Measurements from ENCODE around the gene CNKSR3.

The CNKSR3 gene

GRCh38 chr6:154535851-154536250 lies 25.4 kb upstream of the CNKSR3 start:
- no peak for DNase-seq
- H3K36me3 ChIP-seq, result no peaks in the 10 kb centered on the region
- intact Hi-C loops (cut with DNase I; ENCODE audit: low total_unique reads), result no loop called here
- H3K4me1 ChIP-seq, result peaks cover 0 to 13% (median 0%) of the 10 kb centered on the region in 4 donors
- no peaks in the 10 kb centered on the region for H3K27me3 ChIP-seq
- no peak overlapping the region for H3K4me3 ChIP-seq
- H3K9me3 ChIP-seq, result no peaks in the 10 kb centered on the region
- no peak for TF ChIP-seq CTCF (IDR thresholded peaks at IDR 0.05)
- no peak overlapping the region for H3K27ac ChIP-seq

GRCh38 chr6:154535147-154535546 lies 24.7 kb upstream of the CNKSR3 start:
- H3K4me3 ChIP-seq, result no peak overlapping the region
- H3K9me3 ChIP-seq, result no peaks in the 10 kb centered on the region
- intact Hi-C loops (cut with DNase I; ENCODE audit: low total_unique reads), result no loop called here
- DNase-seq, result no peak
- peaks cover 0 to 13% (median 0%) of the 10 kb centered on the region in 4 donors for H3K4me1 ChIP-seq
- H3K27ac ChIP-seq, result no peak overlapping the region
- no peaks in the 10 kb centered on the region for H3K36me3 ChIP-seq
- H3K27me3 ChIP-seq, result no peaks in the 10 kb centered on the region
- no peak for TF ChIP-seq CTCF (IDR thresholded peaks at IDR 0.05)

- H3K4me1 ChIP-seq, result peaks cover 0 to 13% (median 0%) of the 10 kb centered on the region in 4 donors
- TF ChIP-seq CTCF (IDR thresholded peaks at IDR 0.05), result no peak
- no peak overlapping the region for H3K27ac ChIP-seq
- intact Hi-C loops (cut with DNase I; ENCODE audit: low total_unique reads), result no loop called here
- no peaks in the 10 kb centered on the region for H3K9me3 ChIP-seq
- H3K36me3 ChIP-seq, result no peaks in the 10 kb centered on the region
- H3K4me3 ChIP-seq, result no peak overlapping the region
- DNase-seq, result no peak
- no peaks in the 10 kb centered on the region for H3K27me3 ChIP-seq
These were observed 24.0 kb upstream of the CNKSR3 start for GRCh38 chr6:154534531-154534930.

- Histone ChIP-seq H3K9me3 (no peaks in the 10 kb centered on the region), H3K27ac (no peak overlapping the region), H3K27me3 (no peaks in the 10 kb centered on the region), H3K4me1 (peaks cover 0 to 13% (median 0%) of the 10 kb centered on the region in 4 donors), H3K4me3 (no peak overlapping the region), H3K36me3 (no peaks in the 10 kb centered on the region)
- no peak for DNase-seq
- intact Hi-C loops (cut with DNase I; ENCODE audit: low total_unique reads), result no loop called here
- no peak for TF ChIP-seq CTCF (IDR thresholded peaks at IDR 0.05)
These were observed 21.9 kb upstream of the CNKSR3 start for GRCh38 chr6:154532426-154532825.

- Histone ChIP-seq H3K4me1 (no peaks in the 10 kb centered on the region), H3K27ac (no peak overlapping the region), H3K36me3 (no peaks in the 10 kb centered on the region), H3K4me3 (no peak overlapping the region), H3K27me3 (no peaks in the 10 kb centered on the region), H3K9me3 (no peaks in the 10 kb centered on the region)
- intact Hi-C loops (cut with DNase I; ENCODE audit: low total_unique reads), result no loop called here
- DNase-seq, result no peak
- no peak for TF ChIP-seq CTCF (IDR thresholded peaks at IDR 0.05)
These were observed 19.5 kb upstream of the CNKSR3 start for GRCh38 chr6:154529957-154530356.

- Histone ChIP-seq H3K36me3 (no peaks in the 10 kb centered on the region), H3K4me3 (no peak overlapping the region), H3K9me3 (no peaks in the 10 kb centered on the region), H3K27me3 (no peaks in the 10 kb centered on the region), H3K27ac (no peak overlapping the region), H3K4me1 (no peaks in the 10 kb centered on the region)
- no peak for DNase-seq
- no peak for TF ChIP-seq CTCF (IDR thresholded peaks at IDR 0.05)
- intact Hi-C loops (cut with DNase I; ENCODE audit: low total_unique reads), result no loop called here
These were observed 17.9 kb upstream of the CNKSR3 start for GRCh38 chr6:154528310-154528915.

Data from tibial artery (tissue), 4 donors.